ENCODE measurements around the gene CASK.

DNA sequence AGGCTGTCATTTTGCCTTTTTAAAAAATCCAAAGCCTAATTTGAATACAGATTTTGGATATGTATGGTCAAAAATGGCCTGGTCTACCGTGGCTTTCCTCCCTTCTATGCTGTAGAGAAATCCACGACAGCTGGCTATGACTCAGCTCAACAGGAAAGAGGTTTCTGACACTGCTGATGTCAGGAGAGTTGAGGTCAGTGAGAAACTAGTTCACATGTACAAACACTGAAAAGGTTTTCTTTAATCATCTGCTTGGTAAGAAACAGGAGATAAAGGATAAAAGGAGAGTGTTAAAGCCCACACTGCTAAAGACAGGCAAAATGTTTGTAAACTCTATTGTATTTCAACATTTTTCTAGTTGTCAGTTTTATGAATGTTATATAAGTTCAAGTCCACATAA lies 362.3 kb downstream of the CASK start:
- TF ChIP-seq FOXM1 (IDR thresholded peaks at IDR 0.05; ENCODE audit: borderline replicate concordance), result no peak
- no peak for TF ChIP-seq TARDBP (IDR thresholded peaks at IDR 0.05)
- no peak for TF ChIP-seq NFRKB (IDR thresholded peaks at IDR 0.05)
- no peak for TF ChIP-seq LEF1 (IDR thresholded peaks at IDR 0.05; ENCODE audit: borderline replicate concordance)
- no peak for TF ChIP-seq SUZ12 (IDR thresholded peaks at IDR 0.05)
- TF ChIP-seq CTBP1 (IDR thresholded peaks at IDR 0.05; ENCODE audit: borderline replicate concordance), result no peak
- TF ChIP-seq BHLHE40 (IDR thresholded peaks at IDR 0.05; ENCODE audit: borderline replicate concordance), result no peak
- no peak for TF ChIP-seq SP1 (IDR thresholded peaks at IDR 0.05)
- no peak for TF ChIP-seq L3MBTL2 (conservative IDR thresholded peaks at IDR 0.05)
- no peak for TF ChIP-seq FOXA1 (IDR thresholded peaks at IDR 0.05)
- no peak for TF ChIP-seq ZNF384 (IDR thresholded peaks at IDR 0.05)
- no peak for TF ChIP-seq FOXK2 (IDR thresholded peaks at IDR 0.05)
